Gastrocnemius medialis (tissue), 4 donors: ENCODE results near the gene LYRM2. TPM values are rescaled to one million over a fixed set of nuclear protein-coding genes. Genes with fewer than 3 reads are reported as not detected.

Experiments
- ATAC-seq, 2 donors: fragments of 150-250 bp; one replicate each; pipeline ENCODE4 v1.9.1; 2016
- DNase-seq, 2 donors: peaks; one replicate each; pipeline ENCODE4 v3.0.0-alpha.2; 2019
- H3K27ac ChIP-seq, 4 donors: fragments of 200-600 bp; sonication (generic); 1 replicate in 1 of 4; 2 replicates in 3 of 4; pipeline ENCODE4 v1.5.1; 2016 to 2018; ENCODE audit warnings: mild to moderate bottlenecking in 2 of 4, moderate library complexity in 1 of 4
- H3K27me3 ChIP-seq, 3 donors: fragments of 200-600 bp; sonication (generic) in 2 of 3; 1 replicate in 1 of 3; 2 replicates in 2 of 3; pipeline versions ENCODE4 v1.5.1 to v1.6.0; 2016 to 2019; ENCODE audit warnings: mild to moderate bottlenecking in 1 of 3, moderate library complexity in 1 of 3
- H3K36me3 ChIP-seq, 2 donors: fragments of 200-600 bp; sonication (generic) in 1 of 2; one replicate each; pipeline ENCODE4 v1.5.1; 2017 to 2018
- H3K4me1 ChIP-seq, 2 donors: fragments of 200-600 bp; sonication (generic) in 1 of 2; one replicate each; pipeline ENCODE4 v1.5.1; 2016 to 2017; ENCODE audit warnings: mild to moderate bottlenecking in 2 of 2
- H3K4me3 ChIP-seq, 4 donors: fragments of 200-600 bp; sonication (generic) in 3 of 4; 1 replicate in 1 of 4; 2 replicates in 3 of 4; pipeline ENCODE4 v1.5.1; 2016 to 2019; ENCODE audit warnings: mild to moderate bottlenecking in 2 of 4
- H3K9me3 ChIP-seq, 3 donors: fragments of 200-600 bp; sonication (generic) in 2 of 3; 1 replicate in 1 of 3; 2 replicates in 2 of 3; pipeline ENCODE4 v1.5.1; 2016 to 2019
- POLR2A ChIP-seq, 2 donors: fragments of 450-650 bp; IDR thresholded peaks; one replicate each; pipeline ENCODE4 v1.6.1; 2017; ENCODE audit warnings: antibody characterized with exemption in 2 of 2, mild to moderate bottlenecking in 2 of 2, moderate library complexity in 2 of 2
- in situ Hi-C, 4 donors: fragments of 200-750 bp; cut with MboI; loops; one replicate each; pipeline versions ENCODE4 v1.15.0 to v1.8.0; 2017; ENCODE audit warnings: low sequenced_read_pairs in 4 of 4
- intact Hi-C: fragments of 100-400 bp; cut with DNase I; formaldehyde crosslinking; loops from one replicate; pipeline ENCODE4 v1.15.1; 2023; ENCODE audit warnings: low total_unique reads
- total RNA-seq, 4 donors: library from RNA; depleted of rRNA; stranded (reverse); fragments of >200 nt; gene quantifications; one replicate each; pipeline versions ENCODE4 v1.1.0 to v1.2.3, GENCODE V29; 2016
- TF ChIP-seq, protein P1 (sequence below), 5 experiments: fragments of 450-650 bp in 3 of 5; fragments of 200-600 bp in 2 of 5; sonication (generic) in 2 of 5; IDR thresholded peaks in 4 of 5; conservative IDR thresholded peaks in 1 of 5; 1 replicate in 4 of 5; 2 replicates in 1 of 5; pipeline ENCODE4 v1.5.1; 2016 to 2019; ENCODE audit warnings: antibody characterized with exemption in 5 of 5, mild to moderate bottlenecking in 3 of 5, moderate library complexity in 3 of 5

Gene LYRM2
- total RNA-seq, 4 donors from 2014 or later, result 15.8 to 40.2 (median 23.3) TPM

DNA sequence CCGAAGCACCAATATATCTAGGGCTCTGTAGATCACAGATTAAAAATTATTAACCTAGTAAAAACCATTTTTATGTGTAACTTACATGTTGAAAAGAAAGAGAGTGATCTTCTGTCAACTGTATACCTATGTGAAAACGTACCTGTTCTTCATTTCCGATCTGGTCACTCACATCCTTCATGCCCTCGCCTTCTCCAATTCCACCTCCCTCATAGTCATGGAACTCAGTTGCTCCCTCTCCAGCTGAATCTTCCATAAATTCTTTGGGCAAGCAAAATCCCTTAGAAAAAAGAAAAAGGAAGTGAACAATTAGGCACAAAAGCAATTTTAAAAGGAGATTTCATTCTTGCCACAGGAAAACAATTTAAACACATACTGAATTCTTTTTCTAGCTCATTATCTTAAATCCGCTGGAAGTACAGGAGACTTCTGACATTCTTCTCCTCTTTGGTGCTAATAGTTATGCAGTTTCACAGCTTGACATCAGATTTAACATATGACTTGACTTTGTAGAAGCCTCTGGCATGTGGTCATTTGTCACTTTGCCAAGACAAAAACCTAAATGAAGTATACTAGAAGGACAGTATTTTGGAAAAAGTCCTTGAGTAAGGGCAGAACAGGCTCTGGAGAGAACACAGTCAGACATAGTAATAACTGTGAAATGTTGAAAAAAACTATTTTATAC lies 29.5 kb upstream of the LYRM2 start:
- H3K4me3 ChIP-seq, result no peak overlapping the region
- in situ Hi-C loops, result no loop called here
- H3K27ac ChIP-seq, result peak overlapping the region in 3 of 4 donors; percentile 39 to 81 (median 75)
- TF ChIP-seq POLR2A (IDR thresholded peaks at IDR 0.05), result no peak
- TF ChIP-seq, protein P1, sequence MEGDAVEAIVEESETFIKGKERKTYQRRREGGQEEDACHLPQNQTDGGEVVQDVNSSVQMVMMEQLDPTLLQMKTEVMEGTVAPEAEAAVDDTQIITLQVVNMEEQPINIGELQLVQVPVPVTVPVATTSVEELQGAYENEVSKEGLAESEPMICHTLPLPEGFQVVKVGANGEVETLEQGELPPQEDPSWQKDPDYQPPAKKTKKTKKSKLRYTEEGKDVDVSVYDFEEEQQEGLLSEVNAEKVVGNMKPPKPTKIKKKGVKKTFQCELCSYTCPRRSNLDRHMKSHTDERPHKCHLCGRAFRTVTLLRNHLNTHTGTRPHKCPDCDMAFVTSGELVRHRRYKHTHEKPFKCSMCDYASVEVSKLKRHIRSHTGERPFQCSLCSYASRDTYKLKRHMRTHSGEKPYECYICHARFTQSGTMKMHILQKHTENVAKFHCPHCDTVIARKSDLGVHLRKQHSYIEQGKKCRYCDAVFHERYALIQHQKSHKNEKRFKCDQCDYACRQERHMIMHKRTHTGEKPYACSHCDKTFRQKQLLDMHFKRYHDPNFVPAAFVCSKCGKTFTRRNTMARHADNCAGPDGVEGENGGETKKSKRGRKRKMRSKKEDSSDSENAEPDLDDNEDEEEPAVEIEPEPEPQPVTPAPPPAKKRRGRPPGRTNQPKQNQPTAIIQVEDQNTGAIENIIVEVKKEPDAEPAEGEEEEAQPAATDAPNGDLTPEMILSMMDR (IDR thresholded peaks at IDR 0.05 in 4 of 5, conservative IDR thresholded peaks at IDR 0.05 in 1 of 5), result no peak
- DNase-seq (no peak), ATAC-seq (no peak)
- peaks cover 0 to 56% of the 10 kb centered on the region in 2 donors for H3K36me3 ChIP-seq
- H3K4me1 ChIP-seq, result peaks cover 20 to 27% of the 10 kb centered on the region in 2 donors
- no peaks in the 10 kb centered on the region for H3K27me3 ChIP-seq
- intact Hi-C loops, result no loop called here
- no peaks in the 10 kb centered on the region for H3K9me3 ChIP-seq

DNA sequence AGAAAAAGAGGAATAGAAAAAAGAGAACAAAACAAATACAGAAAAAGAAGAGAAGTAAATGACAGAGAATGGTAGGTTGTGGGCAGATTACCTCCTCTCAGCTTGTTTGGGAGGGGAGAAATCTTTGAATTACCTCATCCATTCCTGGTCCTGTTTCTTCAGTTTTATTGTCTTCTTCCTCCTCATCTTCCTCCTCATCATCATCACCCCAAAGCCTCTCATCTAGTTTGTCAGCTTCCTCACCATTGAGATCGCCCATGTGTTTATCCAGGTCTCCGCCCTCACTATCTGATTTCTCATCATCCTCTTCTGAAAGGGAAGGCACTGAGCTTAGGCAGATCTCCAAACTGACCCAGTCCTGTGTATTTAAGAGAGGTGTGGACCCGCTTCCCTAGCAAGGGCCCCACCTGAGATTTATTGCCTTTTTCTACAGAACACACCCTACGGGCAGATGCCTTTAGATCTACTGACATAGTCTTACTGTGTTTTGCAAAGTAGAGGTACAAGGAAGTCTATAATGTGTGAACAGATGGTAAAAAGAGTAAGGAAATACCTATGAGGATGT lies 24.2 kb upstream of the LYRM2 start:
- DNase-seq (no peak), ATAC-seq (no peak)
- Histone ChIP-seq H3K9me3 (no peaks in the 10 kb centered on the region), H3K4me1 (peaks cover 21 to 33% of the 10 kb centered on the region in 2 donors), H3K27me3 (no peaks in the 10 kb centered on the region), H3K36me3 (peaks cover 0 to 59% of the 10 kb centered on the region in 2 donors), H3K4me3 (no peak overlapping the region), H3K27ac (peak overlapping the region; percentile 76 to 94 (median 86))
- intact Hi-C loops (no loop called here), in situ Hi-C loops (no loop called here)
- no peak for TF ChIP-seq POLR2A (IDR thresholded peaks at IDR 0.05)
- TF ChIP-seq, protein P1 (IDR thresholded peaks at IDR 0.05 in 4 of 5, conservative IDR thresholded peaks at IDR 0.05 in 1 of 5), result no peak

DNA sequence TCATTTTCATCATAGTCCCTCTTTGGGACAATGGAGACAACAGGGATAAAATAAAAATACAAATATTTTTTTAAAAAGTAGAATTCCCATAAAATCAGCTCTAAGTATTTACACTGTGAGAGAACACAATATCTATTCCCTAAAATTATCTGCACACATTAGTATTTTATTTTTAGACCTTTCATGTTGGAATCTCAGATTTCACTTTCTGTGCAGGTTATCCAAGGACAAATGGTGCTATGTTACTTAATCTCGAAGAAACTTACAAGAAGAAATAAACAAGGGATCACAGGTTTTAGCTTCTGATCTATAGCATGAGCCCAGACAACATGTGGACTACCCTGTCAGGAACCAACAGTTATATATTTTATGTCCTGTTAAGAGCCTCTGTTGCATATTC lies 23.0 kb upstream of the LYRM2 start:
- in situ Hi-C loops, result no loop called here
- Histone ChIP-seq H3K27me3 (no peaks in the 10 kb centered on the region), H3K27ac (peak overlapping the region; percentile 76 to 94 (median 86)), H3K36me3 (peaks cover 0 to 60% of the 10 kb centered on the region in 2 donors), H3K9me3 (no peaks in the 10 kb centered on the region), H3K4me3 (peak overlapping the region in 1 of 4 donors; percentile 8), H3K4me1 (peaks cover 21 to 35% of the 10 kb centered on the region in 2 donors)
- DNase-seq (no peak), ATAC-seq (peak; percentile 88 to 90)
- TF ChIP-seq, protein P1 (IDR thresholded peaks at IDR 0.05 in 4 of 5, conservative IDR thresholded peaks at IDR 0.05 in 1 of 5), result no peak
- TF ChIP-seq POLR2A (IDR thresholded peaks at IDR 0.05), result no peak
- intact Hi-C loops, result no loop called here

DNA sequence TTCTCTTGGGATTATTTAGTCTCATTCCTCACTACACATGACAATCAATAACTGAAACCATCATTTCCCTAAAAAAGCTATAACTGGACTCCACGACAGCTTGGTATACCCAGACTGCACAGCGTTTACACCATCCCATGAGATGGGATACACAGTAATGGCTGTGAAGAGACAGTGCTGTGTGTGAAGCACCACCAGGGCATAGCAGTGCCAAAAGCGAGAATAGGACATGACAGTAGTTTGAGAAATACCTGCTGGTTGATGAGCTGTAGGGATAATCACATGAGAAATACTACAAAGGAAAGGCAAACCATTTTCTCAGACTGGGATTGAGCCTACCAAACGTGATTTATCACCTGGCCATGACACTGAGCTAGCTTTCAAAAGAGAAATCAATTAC lies 22.4 kb upstream of the LYRM2 start:
- peaks cover 21 to 36% of the 10 kb centered on the region in 2 donors for H3K4me1 ChIP-seq
- peak overlapping the region; percentile 76 to 94 (median 86) for H3K27ac ChIP-seq
- H3K9me3 ChIP-seq, result no peaks in the 10 kb centered on the region
- DNase-seq (no peak), ATAC-seq (peak; percentile 61 to 69)
- no peak for TF ChIP-seq POLR2A (IDR thresholded peaks at IDR 0.05)
- TF ChIP-seq, protein P1 (IDR thresholded peaks at IDR 0.05 in 4 of 5, conservative IDR thresholded peaks at IDR 0.05 in 1 of 5), result no peak
- no peaks in the 10 kb centered on the region for H3K27me3 ChIP-seq
- in situ Hi-C loops (no loop called here), intact Hi-C loops (no loop called here)
- peaks cover 0 to 63% of the 10 kb centered on the region in 2 donors for H3K36me3 ChIP-seq
- peak overlapping the region in 1 of 4 donors; percentile 8 for H3K4me3 ChIP-seq
